GM18867 (cell line): Measurements from ENCODE around the gene RDH5.

ENCODE experiments used
- ATAC-seq: cut with Tn5 transposase; IDR thresholded peaks from one replicate; pipeline ENCODE4 v1.9.1; 2021; ENCODE audit warnings: mild to moderate bottlenecking, moderate library complexity; ENCODE audit not compliant: unreplicated experiment

RDH5 gene

DNA sequence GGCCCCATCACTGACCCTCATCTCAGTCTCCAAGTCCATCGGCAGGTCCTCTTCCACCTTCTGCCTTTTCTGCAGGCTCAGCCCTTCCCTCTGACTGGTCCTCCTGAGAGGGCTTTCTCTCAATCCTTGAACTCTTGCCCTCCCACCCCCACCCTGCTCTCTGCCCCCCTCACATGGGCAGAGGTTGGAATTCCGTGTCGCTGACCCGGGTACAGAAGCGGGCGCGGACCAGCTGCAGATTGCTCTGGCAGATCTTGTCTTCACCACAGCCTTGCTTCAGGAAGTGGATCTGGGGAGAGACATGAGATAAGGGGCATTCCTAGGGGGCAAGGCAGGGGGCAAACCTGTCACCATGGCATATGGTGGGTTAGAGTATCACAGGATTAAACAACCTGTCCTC is 24.8 kb upstream of the RDH5 start:
- no peak for ATAC-seq

- no peak for ATAC-seq
Measured at GRCh38 chr12:55696141-55696540, 24.1 kb upstream of the RDH5 start.

DNA sequence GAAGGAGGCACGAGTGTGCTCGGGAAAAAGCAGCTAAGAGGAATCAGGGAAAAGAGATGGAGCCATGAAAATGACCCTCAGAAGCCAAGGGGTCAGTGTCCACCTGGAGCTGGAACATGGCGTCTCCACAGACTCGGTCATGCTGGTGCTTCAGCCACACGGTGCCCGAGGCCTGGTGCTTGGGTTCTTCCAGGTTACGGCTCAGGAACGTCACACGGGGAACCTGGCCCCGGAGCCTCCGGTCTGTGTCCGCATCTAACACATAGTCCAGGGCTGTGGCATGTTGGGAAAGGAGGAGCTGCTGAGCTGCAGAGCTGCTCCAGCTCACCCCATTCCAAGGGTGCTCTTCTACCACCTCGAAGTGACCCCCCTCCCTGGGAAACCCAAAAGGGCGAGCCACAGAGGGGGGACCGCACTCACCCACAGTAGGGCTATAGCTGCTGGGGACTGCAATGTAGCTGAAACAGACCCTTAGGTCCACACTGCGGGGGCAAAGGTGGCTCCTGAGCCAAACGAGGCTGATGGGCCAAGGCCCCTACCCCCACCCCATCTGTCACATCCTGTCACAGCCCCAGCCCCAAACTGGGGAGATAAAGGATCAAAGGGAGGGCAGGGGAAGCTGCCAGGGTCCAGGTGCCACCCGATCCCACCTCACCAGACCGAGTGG is 23.3 kb upstream of the RDH5 start:
- ATAC-seq, result no peak

- ATAC-seq, result no peak
Measured at GRCh38 chr12:55697686-55698085, 22.5 kb upstream of the RDH5 start.

- no peak for ATAC-seq
Measured at GRCh38 chr12:55698241-55698955, 21.8 kb upstream of the RDH5 start.

DNA sequence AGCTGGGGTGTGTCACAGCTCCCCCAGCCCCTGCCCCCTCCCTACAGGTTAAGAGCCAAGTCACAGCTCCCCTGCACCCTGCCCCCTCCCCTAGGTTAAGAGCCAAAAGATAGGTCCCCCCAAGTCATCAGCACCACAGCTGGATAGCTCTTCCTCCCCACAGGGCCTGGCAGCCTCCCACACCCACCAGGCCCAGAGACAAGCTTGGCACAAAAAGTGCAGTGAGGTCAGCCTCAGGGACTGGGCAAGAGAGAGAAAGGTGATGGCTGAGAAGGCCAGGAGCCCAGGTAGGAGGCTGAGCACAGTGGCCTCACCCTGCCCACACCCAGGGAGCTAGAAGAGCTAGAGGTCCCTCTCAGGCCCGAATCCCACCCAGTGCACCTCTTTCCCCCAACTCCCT is 21.2 kb upstream of the RDH5 start:
- ATAC-seq, result no peak

- ATAC-seq, result no peak
Measured at GRCh38 chr12:55699471-55700055, 20.6 kb upstream of the RDH5 start.

DNA sequence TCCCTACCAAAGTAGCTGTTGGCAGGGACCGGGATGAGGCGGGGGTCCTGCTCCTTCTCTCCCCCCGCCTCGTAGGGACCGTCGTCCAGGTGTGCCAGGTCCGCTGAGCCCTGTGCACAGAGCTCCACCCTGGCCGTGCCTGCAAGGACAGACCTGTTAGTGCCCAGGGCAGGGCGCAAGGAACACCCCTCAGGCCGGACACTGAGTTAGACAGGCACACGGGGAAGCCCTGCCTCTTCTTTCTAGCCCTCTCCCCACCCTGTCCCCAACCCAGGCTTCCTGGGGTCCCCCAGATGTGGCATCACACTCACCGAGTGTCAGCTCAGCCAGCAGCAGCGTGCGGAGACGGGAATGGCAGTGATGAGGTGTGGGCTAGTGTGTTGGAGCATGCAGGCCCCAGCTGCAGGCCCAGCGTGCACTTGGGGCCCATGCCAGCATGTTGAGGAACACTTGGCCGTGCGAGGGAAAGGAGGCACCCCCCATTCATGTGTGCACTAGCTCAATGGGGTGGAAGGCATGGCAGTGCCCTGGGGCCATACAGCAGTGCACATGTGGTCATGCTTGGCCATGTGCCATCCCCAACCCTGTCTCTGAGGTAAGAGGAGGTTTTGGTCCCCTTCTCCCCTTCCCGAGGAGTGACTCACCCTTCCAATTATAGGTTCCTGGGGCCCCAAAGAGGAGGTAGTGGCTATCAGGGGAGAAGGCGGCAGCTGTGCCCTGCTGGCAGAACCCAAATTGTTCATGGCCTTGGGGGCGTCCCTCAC is 19.8 kb upstream of the RDH5 start:
- ATAC-seq, result no peak

GRCh38 chr12:55702861-55703260 is 17.3 kb upstream of the RDH5 start:
- no peak for ATAC-seq

DNA sequence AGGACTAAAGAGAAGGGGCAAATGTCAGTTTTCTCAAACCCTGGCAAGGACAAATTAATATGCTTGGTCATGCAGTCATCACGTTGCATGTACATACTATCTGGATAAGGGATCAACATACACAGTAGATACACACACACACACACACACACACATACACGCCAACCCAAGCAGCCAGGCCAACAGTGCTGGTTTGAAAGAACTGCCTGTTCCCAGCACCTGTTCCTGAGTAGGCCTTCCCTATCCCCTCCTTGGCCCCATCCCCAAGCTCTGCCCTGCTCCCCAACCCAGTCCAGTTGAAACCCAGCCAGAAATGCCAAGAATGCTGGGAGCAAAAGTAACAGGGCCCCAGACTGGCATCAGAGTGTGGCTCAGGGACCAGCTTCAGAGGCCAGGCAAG is 16.9 kb upstream of the RDH5 start:
- no peak for ATAC-seq

DNA sequence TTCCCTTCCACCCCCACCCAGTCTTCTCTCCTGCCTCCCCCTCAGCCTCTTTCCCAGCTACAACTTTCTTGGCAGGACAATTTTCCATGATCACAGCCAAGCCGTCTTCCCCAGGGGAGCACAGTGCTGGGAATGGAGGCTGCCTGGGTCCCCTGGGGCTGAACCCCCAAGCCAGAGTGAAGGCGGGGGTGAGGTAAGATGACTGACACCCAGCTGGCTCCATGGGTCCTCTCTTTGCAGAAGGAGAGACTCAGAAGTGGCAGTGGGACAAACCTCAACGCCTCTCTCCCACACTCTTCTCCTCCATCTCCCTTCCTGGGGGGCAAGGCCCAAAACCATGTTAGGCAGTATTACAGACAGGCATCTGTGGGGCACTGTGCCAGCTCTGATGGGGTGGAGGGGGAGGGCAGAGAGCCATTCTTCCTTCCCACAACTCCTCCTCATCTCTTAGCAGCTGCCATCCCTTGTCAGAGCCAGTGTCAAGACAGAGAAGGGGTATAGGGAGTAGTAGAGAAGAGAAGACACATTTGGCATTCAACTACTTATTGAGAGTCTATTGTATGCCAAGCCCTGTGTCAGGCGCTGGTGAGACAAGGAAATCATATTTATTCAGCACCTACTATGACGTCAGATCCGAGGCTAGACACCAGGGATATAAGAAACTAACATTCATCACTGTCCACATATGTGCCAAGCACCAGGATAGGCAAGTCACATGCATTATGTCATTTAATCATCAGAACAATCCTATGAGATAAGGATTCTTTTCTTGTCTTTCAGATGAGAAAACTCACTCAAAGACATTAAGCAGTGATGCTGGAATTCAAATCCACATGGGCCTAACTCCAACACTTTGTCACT is 16.1 kb upstream of the RDH5 start:
- no peak for ATAC-seq

DNA sequence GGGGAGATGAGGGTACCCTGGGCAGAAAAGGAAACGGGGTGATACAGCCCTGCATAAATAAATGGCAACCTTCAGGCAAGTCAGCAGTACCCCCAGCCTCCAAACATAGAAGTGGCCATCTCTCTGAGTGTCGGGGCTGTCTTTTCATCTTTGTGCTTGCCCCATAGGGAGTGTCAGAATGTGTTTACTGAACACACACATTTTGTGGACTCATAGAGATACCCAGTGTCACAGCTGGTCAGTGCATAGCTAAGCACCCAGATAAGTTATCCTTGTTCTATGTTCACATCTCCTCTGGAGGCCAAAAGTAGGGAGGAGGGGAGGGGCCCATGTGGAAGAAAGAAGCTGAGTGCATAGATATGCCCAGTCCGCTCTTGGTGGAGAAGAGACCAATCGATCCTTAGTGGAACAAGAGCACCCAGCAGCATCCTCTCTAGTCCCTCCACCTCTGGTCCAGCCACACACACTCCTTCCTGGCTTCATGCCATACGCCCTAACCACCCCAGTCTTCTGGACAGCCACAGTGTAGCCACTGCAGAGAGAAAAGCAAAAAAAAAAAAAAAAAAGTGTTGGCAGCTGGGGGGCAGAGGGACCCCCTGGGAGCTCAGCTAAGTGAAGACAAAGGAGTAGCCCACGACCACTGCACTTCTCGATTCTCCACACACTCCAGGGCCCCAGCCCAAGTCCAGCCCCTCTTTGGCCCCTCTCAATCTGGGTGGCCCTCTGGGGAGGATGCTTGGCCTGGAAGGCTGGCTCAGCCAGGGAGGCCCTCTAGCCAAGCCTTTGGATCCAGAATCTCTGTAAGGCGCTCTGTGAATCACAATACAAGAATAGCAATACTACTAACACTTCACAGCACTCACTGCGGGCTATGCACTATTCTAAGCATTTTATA is 15.1 kb upstream of the RDH5 start:
- ATAC-seq, result no peak

- ATAC-seq, result no peak
Measured at GRCh38 chr12:55705782-55706402, 14.3 kb upstream of the RDH5 start.

- no peak for ATAC-seq
Measured at GRCh38 chr12:55706568-55707218, 13.5 kb upstream of the RDH5 start.

GRCh38 chr12:55707219-55707671 is 12.9 kb upstream of the RDH5 start:
- no peak for ATAC-seq

DNA sequence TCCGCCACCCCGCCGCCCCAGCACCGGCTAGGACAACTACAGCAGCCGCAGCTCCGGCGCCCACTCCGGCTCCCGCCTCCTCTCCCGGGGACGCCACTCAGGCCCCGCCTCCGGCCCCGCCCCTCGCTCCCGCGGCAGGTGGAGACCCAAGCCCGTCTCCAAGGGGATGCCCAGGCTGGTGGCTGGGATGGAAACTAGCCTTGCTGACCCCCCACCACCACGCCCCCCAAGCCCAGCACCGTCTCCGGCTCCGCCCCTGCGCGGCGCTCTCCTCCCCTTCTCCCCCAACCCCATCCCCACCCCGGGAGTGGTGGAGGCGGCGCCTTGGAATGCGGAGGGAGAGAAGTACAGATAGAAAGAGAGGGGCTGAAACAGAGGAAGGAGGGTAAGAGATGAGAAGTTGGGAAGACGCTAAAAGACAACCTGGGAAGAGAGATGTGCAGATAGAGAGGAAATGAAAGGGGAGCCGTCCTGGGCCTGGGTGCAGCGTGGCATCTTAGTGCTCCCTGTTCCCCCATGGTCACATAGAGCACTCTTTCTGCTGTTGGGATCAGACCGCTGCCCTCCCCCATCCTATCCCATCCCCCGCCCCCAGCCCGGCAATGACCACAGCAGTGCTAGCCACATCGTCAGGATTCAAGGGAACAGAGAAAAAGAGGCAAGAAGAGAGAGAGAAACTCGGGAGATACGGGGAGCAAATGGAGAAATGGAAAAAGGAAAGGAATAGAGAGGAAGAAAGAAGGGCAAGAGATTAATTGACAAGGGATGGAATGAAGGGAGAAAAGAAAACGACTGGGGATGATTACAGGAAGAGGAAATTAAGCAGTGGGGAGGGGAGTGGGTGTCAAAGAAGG is 12.1 kb upstream of the RDH5 start, which contains the start of gene ITGA7:
Gene ITGA7, minus strand, starts transcription at position 64 of the 854 bp plus-strand sequence. CDS start 222 bp downstream, outside the sequence.
- peak; percentile 59 for ATAC-seq

GRCh38 chr12:55708695-55709233 is 11.4 kb upstream of the RDH5 start:
- ATAC-seq, result no peak
